Activated T-helper 17 cell treated with anti-CD3 and anti-CD28 coated beads, Interleukin-2, amount 50 U/mL, for 72 hours (primary cell): ENCODE data around the gene EPHA6. TPM values are rescaled to one million over a fixed set of nuclear protein-coding genes. Genes with fewer than 3 reads are reported as not detected.

Experiments
- ATAC-seq: fragments of 150-1000 bp; cut with Tn5 transposase; replicated peaks from 2 replicates; pipeline ENCODE4 v1.10.0; 2021; ENCODE audit warnings: mild to moderate bottlenecking, moderate library complexity
- H3K27ac Mint-ChIP-seq: one replicate; pipeline ENCODE4 v1.8.0; 2022; ENCODE audit warnings: mixed read lengths
- H3K27me3 Mint-ChIP-seq: one replicate; pipeline ENCODE4 v1.8.0; 2022; ENCODE audit warnings: mixed read lengths
- H3K36me3 Mint-ChIP-seq: one replicate; pipeline ENCODE4 v1.8.0; 2022; ENCODE audit warnings: low read depth, mild to moderate bottlenecking, mixed read lengths
- H3K4me1 Mint-ChIP-seq: one replicate; pipeline ENCODE4 v1.8.0; 2022; ENCODE audit warnings: mixed read lengths
- H3K4me3 Mint-ChIP-seq: one replicate; pipeline ENCODE4 v1.8.0; 2022; ENCODE audit warnings: mild to moderate bottlenecking, mixed read lengths
- H3K9me3 Mint-ChIP-seq: one replicate; pipeline ENCODE4 v1.8.0; 2022; ENCODE audit warnings: mixed read lengths
- total RNA-seq, 2 donors: library from RNA; stranded (reverse); gene quantifications; one replicate each; pipeline ENCODE4 v1.2.3, GENCODE V29; 2022

The EPHA6 gene
- total RNA-seq, 2 donors from 2014 or later = not detected

- H3K4me3 Mint-ChIP-seq = no peak overlapping the region
- H3K36me3 Mint-ChIP-seq = no peaks in the 10 kb centered on the region
- no peaks in the 10 kb centered on the region for H3K27me3 Mint-ChIP-seq
- no peaks in the 10 kb centered on the region for H3K4me1 Mint-ChIP-seq
- no peak overlapping the region for H3K27ac Mint-ChIP-seq
- ATAC-seq = no peak
- peaks cover 6% of the 10 kb centered on the region for H3K9me3 Mint-ChIP-seq
These were observed 414.6 kb downstream of the EPHA6 start for GRCh38 chr3:97228966-97229365.

- Mint-ChIP-seq H3K36me3 (no peaks in the 10 kb centered on the region), H3K27ac (no peak overlapping the region), H3K9me3 (peaks cover 11% of the 10 kb centered on the region), H3K4me1 (no peaks in the 10 kb centered on the region), H3K27me3 (no peaks in the 10 kb centered on the region), H3K4me3 (no peak overlapping the region)
- ATAC-seq = no peak
These were observed 416.1 kb downstream of the EPHA6 start for GRCh38 chr3:97230486-97230885.

DNA sequence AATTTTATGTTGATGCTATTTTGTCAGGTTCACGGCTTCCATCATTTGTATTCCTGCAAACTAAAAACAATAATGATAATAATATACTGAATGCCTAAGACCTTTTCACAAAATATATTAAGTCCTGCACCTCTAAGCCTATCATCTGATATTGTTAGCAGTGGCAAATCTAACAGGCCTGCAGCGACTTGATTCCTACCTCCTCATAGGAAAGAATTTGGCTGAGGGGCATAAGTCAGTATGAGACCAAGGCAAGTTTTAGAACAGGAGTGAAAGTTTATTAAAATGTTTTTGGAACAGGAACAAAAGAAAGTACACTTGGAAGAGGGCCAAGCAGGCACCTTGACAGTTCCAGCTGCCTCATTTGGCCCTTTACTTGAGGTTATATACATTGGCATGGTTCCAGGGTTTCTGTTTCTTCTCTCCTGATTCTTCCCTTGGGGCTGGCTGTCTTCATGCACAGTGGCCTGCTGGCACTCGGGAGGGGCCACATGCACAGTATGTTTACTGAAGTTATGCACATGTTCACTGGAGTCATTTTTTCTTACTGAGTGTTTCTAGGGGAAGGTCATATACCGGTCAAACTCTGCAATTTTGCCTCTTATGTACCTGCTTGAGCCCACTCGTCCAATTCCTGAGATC, 418.1 kb downstream of the EPHA6 start:
- no peaks in the 10 kb centered on the region for H3K27me3 Mint-ChIP-seq
- H3K4me3 Mint-ChIP-seq = no peak overlapping the region
- peaks cover 11% of the 10 kb centered on the region for H3K9me3 Mint-ChIP-seq
- H3K27ac Mint-ChIP-seq = no peak overlapping the region
- H3K36me3 Mint-ChIP-seq = no peaks in the 10 kb centered on the region
- H3K4me1 Mint-ChIP-seq = no peaks in the 10 kb centered on the region
- ATAC-seq = no peak

GRCh38 chr3:97235179-97235578, 420.8 kb downstream of the EPHA6 start:
- Mint-ChIP-seq H3K4me3 (no peak overlapping the region), H3K9me3 (peaks cover 11% of the 10 kb centered on the region), H3K27me3 (no peaks in the 10 kb centered on the region), H3K36me3 (no peaks in the 10 kb centered on the region), H3K27ac (no peak overlapping the region), H3K4me1 (no peaks in the 10 kb centered on the region)
- no peak for ATAC-seq

GRCh38 chr3:97235611-97236315, 421.4 kb downstream of the EPHA6 start:
- ATAC-seq = no peak
- no peaks in the 10 kb centered on the region for H3K4me1 Mint-ChIP-seq
- H3K36me3 Mint-ChIP-seq = no peaks in the 10 kb centered on the region
- no peak overlapping the region for H3K4me3 Mint-ChIP-seq
- H3K27me3 Mint-ChIP-seq = no peaks in the 10 kb centered on the region
- peaks cover 11% of the 10 kb centered on the region for H3K9me3 Mint-ChIP-seq
- H3K27ac Mint-ChIP-seq = no peak overlapping the region

DNA sequence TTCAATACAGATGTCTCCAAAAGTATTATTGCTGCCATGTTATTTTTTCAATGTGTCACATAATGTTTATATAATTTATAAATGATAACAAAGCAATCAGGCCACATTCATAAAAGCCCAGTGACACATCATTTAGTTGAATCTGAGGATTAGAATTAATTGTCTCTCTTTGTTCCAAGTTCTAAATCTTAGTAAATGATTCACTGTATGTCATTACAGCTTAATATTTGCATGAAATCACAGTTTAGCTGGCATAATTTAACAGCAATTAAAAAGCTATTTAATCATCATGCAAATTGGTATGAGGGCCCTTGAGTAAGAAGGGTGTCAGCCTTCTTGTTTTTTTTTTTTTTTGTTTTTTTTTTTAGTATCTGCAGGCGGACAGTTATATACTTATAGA, 427.0 kb downstream of the EPHA6 start:
- Mint-ChIP-seq H3K4me1 (no peaks in the 10 kb centered on the region), H3K27ac (no peak overlapping the region), H3K4me3 (no peak overlapping the region), H3K9me3 (no peaks in the 10 kb centered on the region), H3K36me3 (no peaks in the 10 kb centered on the region), H3K27me3 (no peaks in the 10 kb centered on the region)
- ATAC-seq = no peak

- H3K9me3 Mint-ChIP-seq = no peaks in the 10 kb centered on the region
- H3K36me3 Mint-ChIP-seq = no peaks in the 10 kb centered on the region
- no peaks in the 10 kb centered on the region for H3K4me1 Mint-ChIP-seq
- no peak overlapping the region for H3K27ac Mint-ChIP-seq
- H3K4me3 Mint-ChIP-seq = no peak overlapping the region
- no peaks in the 10 kb centered on the region for H3K27me3 Mint-ChIP-seq
- ATAC-seq = no peak
These were observed 431.0 kb downstream of the EPHA6 start for GRCh38 chr3:97245201-97245910.

DNA sequence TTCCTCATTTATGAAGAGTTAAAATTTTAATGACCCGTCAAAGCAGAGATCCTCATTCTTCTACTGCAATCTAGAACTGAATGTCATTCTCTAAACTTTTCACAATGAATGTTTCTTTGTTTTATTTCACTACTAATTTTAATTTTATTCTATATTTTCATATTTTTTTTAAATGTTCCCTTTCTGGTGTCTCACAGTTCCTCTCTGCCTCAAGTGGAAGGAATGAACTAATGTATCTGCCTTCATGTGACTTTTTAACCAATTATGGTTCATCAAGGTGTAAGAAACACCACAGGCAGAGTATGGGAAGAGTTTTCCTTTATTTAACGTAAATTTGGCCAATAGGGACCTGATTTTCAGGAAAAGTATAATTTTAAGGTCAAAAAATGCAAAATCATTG, 441.7 kb downstream of the EPHA6 start:
- H3K4me3 Mint-ChIP-seq = no peak overlapping the region
- H3K4me1 Mint-ChIP-seq = no peaks in the 10 kb centered on the region
- H3K27me3 Mint-ChIP-seq = no peaks in the 10 kb centered on the region
- H3K36me3 Mint-ChIP-seq = no peaks in the 10 kb centered on the region
- ATAC-seq = no peak
- H3K9me3 Mint-ChIP-seq = no peaks in the 10 kb centered on the region
- H3K27ac Mint-ChIP-seq = no peak overlapping the region

DNA sequence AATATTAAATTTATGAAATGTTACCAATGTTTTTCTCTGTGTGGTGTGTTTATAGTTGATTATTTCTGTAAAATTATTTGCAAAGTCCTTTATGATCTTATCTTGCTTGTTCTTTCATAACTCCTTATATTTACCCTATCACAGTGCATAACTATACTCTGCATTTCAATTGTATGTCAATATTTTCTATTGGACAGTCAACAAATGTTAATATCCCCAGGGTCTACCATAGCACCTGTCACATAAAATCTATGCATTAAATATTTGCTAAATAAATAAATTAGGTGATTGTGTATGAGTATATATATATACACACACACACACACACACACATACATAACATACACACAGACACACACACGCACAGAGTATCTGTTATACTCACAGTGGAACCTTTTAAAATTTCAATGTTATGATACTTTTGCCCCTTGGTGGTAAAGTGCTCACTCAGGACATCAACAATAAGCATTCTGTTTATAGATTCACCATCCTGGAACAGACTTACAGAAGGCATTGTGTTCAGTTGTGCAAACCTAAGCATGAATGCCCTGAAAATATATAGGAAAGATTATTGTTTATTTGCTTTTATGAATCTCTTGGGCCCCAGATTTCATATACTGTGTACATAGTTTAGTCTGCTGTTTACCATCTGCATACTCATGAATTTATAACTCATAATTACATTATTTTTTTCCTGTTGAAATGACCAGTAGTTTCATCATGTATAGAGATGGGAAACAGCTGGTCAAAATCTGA, 443.7 kb downstream of the EPHA6 start:
- no peak overlapping the region for H3K4me3 Mint-ChIP-seq
- no peaks in the 10 kb centered on the region for H3K27me3 Mint-ChIP-seq
- ATAC-seq = no peak
- H3K36me3 Mint-ChIP-seq = no peaks in the 10 kb centered on the region
- H3K4me1 Mint-ChIP-seq = no peaks in the 10 kb centered on the region
- H3K9me3 Mint-ChIP-seq = no peaks in the 10 kb centered on the region
- no peak overlapping the region for H3K27ac Mint-ChIP-seq

GRCh38 chr3:97259263-97259662, 444.9 kb downstream of the EPHA6 start:
- no peak for ATAC-seq
- Mint-ChIP-seq H3K27me3 (no peaks in the 10 kb centered on the region), H3K4me3 (no peak overlapping the region), H3K9me3 (peaks cover 3% of the 10 kb centered on the region), H3K36me3 (no peaks in the 10 kb centered on the region), H3K4me1 (no peaks in the 10 kb centered on the region), H3K27ac (no peak overlapping the region)

DNA sequence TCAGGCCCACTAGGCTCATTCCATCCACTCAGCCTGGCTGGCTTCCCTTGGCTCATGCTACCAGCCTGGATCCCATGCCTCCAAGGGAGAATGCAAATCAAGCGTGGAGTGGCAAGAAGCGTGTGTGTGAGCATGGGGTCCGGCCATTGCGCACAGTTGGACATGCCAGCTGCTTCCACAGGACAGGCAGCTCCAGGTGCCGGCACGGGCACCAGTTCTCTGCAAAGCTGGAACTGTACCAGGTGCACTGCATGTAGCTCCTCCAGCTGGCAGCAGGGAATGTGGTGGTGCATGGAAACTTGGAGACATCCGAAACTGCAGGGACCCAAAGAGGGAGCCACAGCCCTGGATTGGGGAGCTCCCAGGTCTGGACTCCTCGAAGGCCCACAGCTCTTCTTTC, 449.8 kb downstream of the EPHA6 start:
- Mint-ChIP-seq H3K36me3 (no peaks in the 10 kb centered on the region), H3K9me3 (peaks cover 3% of the 10 kb centered on the region), H3K4me3 (no peak overlapping the region), H3K27me3 (peaks cover 2% of the 10 kb centered on the region), H3K4me1 (peaks cover 3% of the 10 kb centered on the region), H3K27ac (no peak overlapping the region)
- ATAC-seq = no peak

DNA sequence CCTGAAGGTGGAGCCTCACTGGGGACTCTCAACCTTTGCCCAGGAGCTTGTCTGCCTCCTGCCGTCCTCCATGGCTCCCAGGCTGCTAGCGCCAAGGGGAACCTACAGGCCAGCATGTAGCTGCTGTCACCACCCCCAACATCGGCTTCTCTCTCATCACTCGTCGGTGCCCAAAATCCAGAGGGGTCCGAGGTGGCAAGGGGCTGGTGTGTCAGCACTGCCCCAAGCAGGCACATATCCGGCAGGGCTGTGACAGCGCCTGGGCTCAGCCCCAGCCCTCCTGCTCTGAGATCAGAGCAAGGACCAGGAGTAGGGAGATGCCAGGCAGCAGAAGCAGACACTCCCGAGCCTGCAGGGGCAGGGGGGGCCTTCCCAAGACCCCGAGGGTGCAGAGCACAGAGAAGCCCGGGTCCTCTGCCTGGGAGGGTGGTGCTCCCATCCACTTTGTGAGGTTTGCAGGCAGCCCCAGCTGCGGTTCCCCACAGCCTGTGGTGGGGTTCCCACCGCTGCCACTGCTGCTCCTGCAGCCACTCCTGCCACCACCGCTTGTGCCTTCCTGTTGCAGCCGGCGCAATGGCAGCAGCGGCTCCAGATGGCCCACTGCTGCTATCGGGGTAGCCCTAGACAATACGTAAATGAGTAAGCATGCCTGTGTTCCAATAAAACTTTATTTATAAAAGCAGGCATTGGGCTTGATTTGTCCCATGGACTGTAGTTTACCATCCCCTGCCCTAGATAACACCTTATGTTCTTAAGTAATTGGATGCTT, 451.0 kb downstream of the EPHA6 start:
- Mint-ChIP-seq H3K4me1 (peaks cover 5% of the 10 kb centered on the region), H3K27me3 (peaks cover 4% of the 10 kb centered on the region), H3K4me3 (no peak overlapping the region)

DNA sequence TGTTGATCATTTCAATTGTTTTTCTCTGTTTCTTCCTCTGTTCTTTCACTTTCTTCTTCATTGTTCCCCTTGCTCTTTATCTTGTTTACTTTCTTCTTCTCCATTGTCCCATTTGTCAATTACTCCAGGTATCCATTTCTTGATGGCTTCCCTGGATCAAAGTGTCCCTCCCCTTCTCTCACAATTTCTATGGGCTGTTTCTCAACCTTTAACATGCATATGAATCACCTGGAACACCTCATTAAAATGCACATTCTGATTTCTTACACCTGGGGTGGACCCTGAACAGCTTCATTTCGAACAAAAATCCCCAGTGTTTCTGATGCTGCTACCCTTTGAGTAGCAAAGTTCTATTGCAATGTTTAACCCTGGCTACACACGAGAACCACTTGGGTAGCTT, 454.8 kb downstream of the EPHA6 start:
- Mint-ChIP-seq H3K27me3 (peaks cover 9% of the 10 kb centered on the region), H3K4me1 (peaks cover 5% of the 10 kb centered on the region), H3K9me3 (peaks cover 5% of the 10 kb centered on the region), H3K27ac (no peak overlapping the region), H3K36me3 (no peaks in the 10 kb centered on the region), H3K4me3 (no peak overlapping the region)
- no peak for ATAC-seq

More for the DNA sequence above, 451.0 kb downstream of the EPHA6 start:
- H3K9me3 Mint-ChIP-seq = peaks cover 3% of the 10 kb centered on the region
- no peak for ATAC-seq
- H3K27ac Mint-ChIP-seq = no peak overlapping the region
- H3K36me3 Mint-ChIP-seq = no peaks in the 10 kb centered on the region
